Small intestine (tissue), 7 donors: Measurements from ENCODE around the gene CADPS. TPM values are rescaled to one million over a fixed set of nuclear protein-coding genes. Genes with fewer than 3 reads are reported as not detected.

Experiments used
- DNase-seq, 2 donors: peaks; one replicate each; pipeline versions ENCODE4 v3.0.0 to v3.0.0-alpha.2; 2013
- FAIRE-seq: peaks from 2 replicates; lab custom pipeline; 2012; peaks lifted over from hg19 to GRCh38; lab: Jason Lieb, UNC
- H3K27ac ChIP-seq, 3 donors: one replicate each; pipeline ENCODE4 v1.5.1; 2013; ENCODE audit warnings: low read length in 2 of 3, mild to moderate bottlenecking in 2 of 3, control low read depth in 1 of 3, inconsistent platforms in 1 of 3, low read depth in 1 of 3, moderate library complexity in 1 of 3
- H3K27me3 ChIP-seq, 3 donors: one replicate each; pipeline ENCODE4 v1.6.1; 2013; ENCODE audit warnings: low read length in 3 of 3, inconsistent platforms in 1 of 3; ENCODE audit not compliant: control insufficient read depth in 3 of 3, insufficient read depth in 3 of 3
- H3K36me3 ChIP-seq, 3 donors: one replicate each; pipeline ENCODE4 v1.6.1; 2013; ENCODE audit warnings: low read length in 3 of 3, inconsistent platforms in 1 of 3, low read depth in 1 of 3, mild to moderate bottlenecking in 1 of 3, moderate library complexity in 1 of 3; ENCODE audit not compliant: control insufficient read depth in 3 of 3, insufficient read depth in 2 of 3
- H3K4me1 ChIP-seq, 3 donors: one replicate each; pipeline ENCODE4 v1.6.1; 2013; ENCODE audit warnings: low read length in 2 of 3, inconsistent platforms in 1 of 3, low read depth in 1 of 3, mild to moderate bottlenecking in 1 of 3, moderate library complexity in 1 of 3; ENCODE audit not compliant: control insufficient read depth in 3 of 3, insufficient read depth in 2 of 3
- H3K4me3 ChIP-seq, 3 donors: one replicate each; pipeline ENCODE4 v1.5.1; 2013; ENCODE audit warnings: low read length in 3 of 3, control low read depth in 1 of 3, inconsistent platforms in 1 of 3, low read depth in 1 of 3, mild to moderate bottlenecking in 1 of 3, moderate library complexity in 1 of 3
- H3K9me3 ChIP-seq, 2 donors: one replicate each; pipeline ENCODE4 v1.6.1; 2013; ENCODE audit warnings: low read depth in 1 of 2, low read length in 1 of 2; ENCODE audit not compliant: control insufficient read depth in 2 of 2, insufficient read depth in 1 of 2
- WGBS, 3 donors: extraction: QIAGEN DNeasy Blood & Tissue Kit; methylation state at CpG; one replicate each; pipeline ENCODE4 v1.1.7; 2013; 5-methylcytosine and 5-hydroxymethylcytosine counted together
- polyA plus RNA-seq, 4 donors: library from polyadenylated mRNA; stranded (reverse) in 3 of 4; unstranded in 1 of 4; fragments of 200-250 nt in 3 of 4; fragments of 120-200 nt in 1 of 4; gene quantifications; one replicate each; pipeline versions ENCODE4 v1.2.1 to v1.2.3, GENCODE V29; 2013
- donor health status: healthy with polysubstance abuse.
- donor health status: control.
- donor health status: control.
- donor health status: Bipolar disorder and iron deficiency.
- donor health status: healthy.

CADPS gene
- polyA plus RNA-seq, 4 donors = 1.9 to 9.3 (median 6.0) TPM

- no peak overlapping the region for H3K27ac ChIP-seq
- FAIRE-seq (no peak), DNase-seq (no peak)
- 61 to 66% (median 65%) methylated on average over 3 of the region's 3 CpGs for WGBS, 3 donors
- H3K36me3 ChIP-seq = no peaks in the 10 kb centered on the region
- H3K4me1 ChIP-seq = no peaks in the 10 kb centered on the region
- H3K27me3 ChIP-seq = peaks cover under 1 to 35% (median 3%) of the 10 kb centered on the region in 3 donors
- H3K4me3 ChIP-seq = no peak overlapping the region
- H3K9me3 ChIP-seq = no peaks in the 10 kb centered on the region
These were observed 513.4 kb downstream of the CADPS start for GRCh38 chr3:62361824-62362223.

- H3K27ac ChIP-seq = no peak overlapping the region
- peaks cover 0 to 31% (median 5%) of the 10 kb centered on the region in 3 donors for H3K27me3 ChIP-seq
- no peaks in the 10 kb centered on the region for H3K36me3 ChIP-seq
- FAIRE-seq (no peak), DNase-seq (no peak)
- WGBS, 3 donors = 82 to 90% (median 86%) methylated on average over 3 of the region's 3 CpGs
- no peaks in the 10 kb centered on the region for H3K9me3 ChIP-seq
- H3K4me1 ChIP-seq = no peaks in the 10 kb centered on the region
- H3K4me3 ChIP-seq = no peak overlapping the region
These were observed 514.0 kb downstream of the CADPS start for GRCh38 chr3:62361261-62361660.

- no peak for DNase-seq
- Histone ChIP-seq H3K9me3 (no peaks in the 10 kb centered on the region), H3K27me3 (peaks cover 0 to 19% (median 10%) of the 10 kb centered on the region in 3 donors), H3K27ac (no peak overlapping the region), H3K4me1 (no peaks in the 10 kb centered on the region), H3K4me3 (no peak overlapping the region), H3K36me3 (no peaks in the 10 kb centered on the region)
- no peak for FAIRE-seq
- 75 to 81% (median 77%) methylated on average over 4 of the region's 4 CpGs for WGBS, 3 donors
These were observed 515.7 kb downstream of the CADPS start for GRCh38 chr3:62359531-62359930.

DNA sequence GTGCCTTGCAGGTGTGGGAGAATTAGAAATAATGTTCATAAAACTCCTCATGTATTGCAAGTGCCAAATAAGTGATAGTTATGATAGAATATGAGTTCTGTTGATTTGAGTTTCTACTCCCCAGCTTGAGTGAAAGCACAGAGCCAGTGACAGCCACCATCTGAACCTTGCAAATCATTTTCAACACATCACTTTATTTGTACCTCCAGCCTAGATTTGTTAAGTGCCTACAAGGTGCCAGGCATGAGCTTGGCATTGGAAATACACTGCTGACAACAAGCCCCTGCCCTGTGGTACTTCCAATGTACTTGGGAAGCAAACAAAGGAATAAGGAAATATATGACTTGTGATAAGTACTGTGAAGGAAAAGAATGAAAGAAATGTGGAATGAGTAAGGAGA, 518.9 kb downstream of the CADPS start:
- H3K4me3 ChIP-seq = no peak overlapping the region
- H3K27me3 ChIP-seq = peaks cover 0 to 10% (median 4%) of the 10 kb centered on the region in 3 donors
- no peaks in the 10 kb centered on the region for H3K4me1 ChIP-seq
- no peaks in the 10 kb centered on the region for H3K36me3 ChIP-seq
- DNase-seq (no peak), FAIRE-seq (no peak)
- no peaks in the 10 kb centered on the region for H3K9me3 ChIP-seq
- H3K27ac ChIP-seq = no peak overlapping the region

- H3K27ac ChIP-seq = no peak overlapping the region
- DNase-seq = no peak
- no peak for FAIRE-seq
- WGBS, 3 donors = 55 to 63% (median 55%) methylated on average over 3 of the region's 3 CpGs
- H3K4me1 ChIP-seq = no peaks in the 10 kb centered on the region
- H3K4me3 ChIP-seq = no peak overlapping the region
- H3K27me3 ChIP-seq = peaks cover 0 to 10% (median 4%) of the 10 kb centered on the region in 3 donors
- no peaks in the 10 kb centered on the region for H3K36me3 ChIP-seq
- no peaks in the 10 kb centered on the region for H3K9me3 ChIP-seq
These were observed 519.5 kb downstream of the CADPS start for GRCh38 chr3:62355703-62356102.
